B cell (primary cell): ENCODE data around the gene TTC4. TPM values are rescaled to one million over a fixed set of nuclear protein-coding genes. Genes with fewer than 3 reads are reported as not detected.

ENCODE experiments used
- ATAC-seq: fragments of 200-7000 bp; cut with Tn5 transposase; one replicate; pipeline ENCODE4 v1.10.0; 2021; ENCODE audit warnings: low read depth, mild to moderate bottlenecking, moderate number of reproducible peaks, moderate library complexity
- CTCF ChIA-PET: fragments of 350-600 bp; sonication (Branson Sonifier 250); formaldehyde crosslinking; loops from one replicate; lab custom pipeline; 2021; ENCODE audit warnings: antibody characterized with exemption, inconsistent platforms; lab: Charles Lee
- POLR2A ChIA-PET: fragments of 350-600 bp; sonication (Branson Sonifier 250); formaldehyde crosslinking; loops from one replicate; lab custom pipeline; 2021; ENCODE audit warnings: antibody characterized with exemption; lab: Charles Lee
- DNase-seq: peaks from one replicate; pipeline ENCODE4 v3.0.0; 2013
- H2AFZ ChIP-seq: 2 replicates; pipeline ENCODE4 v1.6.1; 2012; ENCODE audit warnings: mild to moderate bottlenecking, low read depth, low read length; ENCODE audit not compliant: insufficient read depth, poor library complexity, severe bottlenecking
- H3K27ac ChIP-seq, 2 donors: 1 replicate in 1 of 2; 2 replicates in 1 of 2; pipeline ENCODE4 v1.5.1; 2012 to 2013; ENCODE audit warnings: low read length in 2 of 2, mild to moderate bottlenecking in 2 of 2, moderate library complexity in 1 of 2
- H3K27me3 ChIP-seq, 4 experiments: fragments of 200-600 bp in 1 of 4; sonication (generic) in 1 of 4; replicated peaks in 1 of 4; 1 replicate in 2 of 4; 2 replicates in 2 of 4; pipeline versions ENCODE4 v1.6.1 to v1.7.0; 2013 to 2016; ENCODE audit warnings: low read length in 3 of 4, mild to moderate bottlenecking in 2 of 4, mixed read lengths in 1 of 4, moderate library complexity in 1 of 4; ENCODE audit not compliant: insufficient read depth in 4 of 4, control insufficient read depth in 3 of 4; ENCODE audit errors: control extremely low read depth in 1 of 4
- H3K36me3 ChIP-seq, 2 experiments: replicated peaks in 1 of 2; 1 replicate in 1 of 2; 2 replicates in 1 of 2; pipeline versions ENCODE4 v1.6.1 to v1.7.1; 2013; ENCODE audit warnings: low read length in 1 of 2; ENCODE audit not compliant: insufficient read depth in 2 of 2, control insufficient read depth in 1 of 2; ENCODE audit errors: control extremely low read depth in 1 of 2, extremely low read depth in 1 of 2
- H3K4me1 ChIP-seq, 2 donors: fragments of 200-600 bp in 1 of 2; sonication (generic) in 1 of 2; 1 replicate in 1 of 2; 2 replicates in 1 of 2; pipeline versions ENCODE4 v1.5.1 to v1.6.1; 2013 to 2017; ENCODE audit warnings: low read length in 2 of 2; ENCODE audit not compliant: control insufficient read depth in 2 of 2, insufficient read depth in 2 of 2
- H3K4me2 ChIP-seq: replicated peaks from 2 replicates; pipeline ENCODE3; 2012; ENCODE audit warnings: mild to moderate bottlenecking, low read depth, low read length; ENCODE audit not compliant: poor library complexity, severe bottlenecking
- H3K4me3 ChIP-seq, 5 experiments: fragments of 200-600 bp in 1 of 5; sonication (generic) in 1 of 5; 1 replicate in 3 of 5; 2 replicates in 2 of 5; pipeline versions ENCODE4 v1.5.1 to v1.7.0; 2011 to 2016; ENCODE audit warnings: low read length in 4 of 5, mild to moderate bottlenecking in 4 of 5, low read depth in 2 of 5, control low read depth in 1 of 5, moderate library complexity in 1 of 5; ENCODE audit not compliant: insufficient read depth in 1 of 5; ENCODE audit errors: control extremely low read depth in 1 of 5, extremely low read depth in 1 of 5
- H3K79me2 ChIP-seq: fragments of 200-600 bp; sonication (generic); one replicate; pipeline ENCODE4 v1.6.0; 2016; ENCODE audit warnings: low read length; ENCODE audit not compliant: control insufficient read depth, insufficient read depth
- H3K9ac ChIP-seq: fragments of 200-600 bp; sonication (generic); 2 replicates; pipeline ENCODE4 v1.6.1; 2017; ENCODE audit warnings: mild to moderate bottlenecking, low read length, moderate library complexity
- H3K9me3 ChIP-seq, 3 donors: one replicate each; pipeline versions ENCODE4 v1.6.1 to v1.7.1; 2013; ENCODE audit warnings: low read length in 2 of 3; ENCODE audit not compliant: control insufficient read depth in 2 of 3, insufficient read depth in 1 of 3; ENCODE audit errors: control extremely low read depth in 1 of 3
- H4K20me1 ChIP-seq: 2 replicates; pipeline ENCODE4 v1.6.0; 2012; ENCODE audit warnings: mild to moderate bottlenecking, low read length; ENCODE audit not compliant: insufficient read depth, control insufficient read depth, poor library complexity, severe bottlenecking
- H3K27ac Mint-ChIP-seq: one replicate; pipeline ENCODE4 v1.8.0; 2021; ENCODE audit warnings: mixed read lengths
- H3K27me3 Mint-ChIP-seq: one replicate; pipeline ENCODE4 v1.8.0; 2021; ENCODE audit warnings: mixed read lengths
- H3K4me1 Mint-ChIP-seq: one replicate; pipeline ENCODE4 v1.8.0; 2021; ENCODE audit warnings: mixed read lengths
- H3K4me3 Mint-ChIP-seq: one replicate; pipeline ENCODE4 v1.8.0; 2021; ENCODE audit warnings: mixed read lengths
- H3K9me3 Mint-ChIP-seq: one replicate; pipeline ENCODE4 v1.8.0; 2022; ENCODE audit warnings: mixed read lengths; ENCODE audit not compliant: insufficient read depth
- CTCF ChIP-seq: fragments of 200-600 bp; IDR thresholded peaks from one replicate; pipeline ENCODE4 v1.8.0; 2022; ENCODE audit warnings: antibody characterized with exemption, mild to moderate bottlenecking
- EZH2 ChIP-seq: IDR thresholded peaks from 2 replicates; pipeline ENCODE4 v1.6.1; 2012; ENCODE audit warnings: borderline replicate concordance, low read depth, mild to moderate bottlenecking, moderate library complexity, low read length; ENCODE audit not compliant: insufficient read depth, poor library complexity, severe bottlenecking
- WGBS: methylation state at CpG from one replicate; pipeline ENCODE4 v1.1.5; 2013; ENCODE audit warnings: missing lambda C conversion rate; ENCODE audit not compliant: insufficient coverage; 5-methylcytosine and 5-hydroxymethylcytosine counted together
- intact Hi-C: fragments of 100-400 bp; cut with micrococcal nuclease; formaldehyde crosslinking; loops from one replicate; pipeline ENCODE4 v1.10.0; 2022
- polyA plus RNA-seq: library from polyadenylated mRNA; depleted of rRNA; stranded (reverse); fragments of >200 nt; gene quantifications from 2 replicates; pipeline ENCODE4 v1.2.3, GENCODE V29; 2012
- total RNA-seq, 2 donors: library from RNA; stranded (reverse); fragments of 120-200 nt in 1 of 2; gene quantifications; 1 replicate in 1 of 2; 2 replicates in 1 of 2; pipeline versions ENCODE4 v1.2.3 to v1.2.4, GENCODE V29; 2013 to 2022

Gene TTC4
- total and polyA plus RNA-seq, 2 donors (not counting 1 experiment from before 2014, with no cell fraction given), result 9.9 to 23.9 TPM

- Histone ChIP-seq H4K20me1 (no peaks in the 10 kb centered on the region), H3K4me3 (no peak overlapping the region), H3K4me1 (no peaks in the 10 kb centered on the region), H3K27ac (no peak overlapping the region), H3K27me3 (no peaks in the 10 kb centered on the region), H2AFZ (no peak overlapping the region), H3K4me2 (no peak overlapping the region), H3K9me3 (peaks cover 0 to 12% (median under 1%) of the 10 kb centered on the region in 3 donors), H3K36me3 (no peaks in the 10 kb centered on the region), H3K79me2 (no peaks in the 10 kb centered on the region), H3K9ac (no peak overlapping the region)
- ChIA-PET POLR2A (no interaction called here), CTCF (no interaction called here)
- H3K9me3 Mint-ChIP-seq, result no peaks in the 10 kb centered on the region
- no peaks in the 10 kb centered on the region for H3K4me1 Mint-ChIP-seq
- intact Hi-C loops, result no loop called here
- no peak for TF ChIP-seq EZH2
- no peak for TF ChIP-seq CTCF
- no peak for DNase-seq
- 100% methylated on average over 1 of the region's 2 CpGs for WGBS
- no peak for ATAC-seq
- peaks cover 12% of the 10 kb centered on the region for H3K27me3 Mint-ChIP-seq
- H3K27ac Mint-ChIP-seq, result no peak overlapping the region
- H3K4me3 Mint-ChIP-seq, result no peak overlapping the region
Observed at GRCh38 chr1:54668567-54668966, 47.1 kb upstream of the TTC4 start.

GRCh38 chr1:54671985-54672608 is 43.6 kb upstream of the TTC4 start:
- H3K4me2 ChIP-seq, result no peak overlapping the region
- peak; percentile 69 for TF ChIP-seq CTCF
- no peak for TF ChIP-seq EZH2
- POLR2A ChIA-PET, result no interaction called here

More at GRCh38 chr1:54671985-54672608, 43.6 kb upstream of the TTC4 start:
- H3K27ac ChIP-seq, result no peak overlapping the region
- Mint-ChIP-seq H3K4me3 (no peak overlapping the region), H3K27me3 (no peaks in the 10 kb centered on the region), H3K27ac (no peak overlapping the region), H3K4me1 (no peaks in the 10 kb centered on the region), H3K9me3 (peaks cover 3% of the 10 kb centered on the region)
- CTCF ChIA-PET, result interaction anchor here (0.6 to 2.4 kb wide), 4 partner anchors 129 to 140 kb away, joined by 3 to 11 read pairs (median 4); partner anchors contain the start of gene TTC22
- WGBS, result 77% methylated on average over 3 of the region's 6 CpGs
- no peak overlapping the region for H3K9ac ChIP-seq
- ATAC-seq (peak; percentile 56), DNase-seq (peak; percentile 51)
- H4K20me1 ChIP-seq, result no peaks in the 10 kb centered on the region
- H2AFZ ChIP-seq, result peak overlapping the region; percentile 20
- no peaks in the 10 kb centered on the region for H3K36me3 ChIP-seq
- H3K27me3 ChIP-seq, result no peaks in the 10 kb centered on the region
- intact Hi-C loops, result no loop called here
- H3K9me3 ChIP-seq, result peaks cover 0 to 12% (median 2%) of the 10 kb centered on the region in 3 donors
- no peaks in the 10 kb centered on the region for H3K79me2 ChIP-seq
- H3K4me3 ChIP-seq, result no peak overlapping the region
- no peaks in the 10 kb centered on the region for H3K4me1 ChIP-seq
